ENCODE data around the gene MAP2. TPM values are rescaled to one million over a fixed set of nuclear protein-coding genes. Genes with fewer than 3 reads are reported as not detected.
A peak's percentile ranks its signal among the peaks of the same experiment; 100 is the strongest.

MAP2 gene
- polyA plus RNA-seq, 1 donor (not counting 4 experiments of a cell fraction or from before 2014, with no cell fraction given) = 16.2 TPM

DNA sequence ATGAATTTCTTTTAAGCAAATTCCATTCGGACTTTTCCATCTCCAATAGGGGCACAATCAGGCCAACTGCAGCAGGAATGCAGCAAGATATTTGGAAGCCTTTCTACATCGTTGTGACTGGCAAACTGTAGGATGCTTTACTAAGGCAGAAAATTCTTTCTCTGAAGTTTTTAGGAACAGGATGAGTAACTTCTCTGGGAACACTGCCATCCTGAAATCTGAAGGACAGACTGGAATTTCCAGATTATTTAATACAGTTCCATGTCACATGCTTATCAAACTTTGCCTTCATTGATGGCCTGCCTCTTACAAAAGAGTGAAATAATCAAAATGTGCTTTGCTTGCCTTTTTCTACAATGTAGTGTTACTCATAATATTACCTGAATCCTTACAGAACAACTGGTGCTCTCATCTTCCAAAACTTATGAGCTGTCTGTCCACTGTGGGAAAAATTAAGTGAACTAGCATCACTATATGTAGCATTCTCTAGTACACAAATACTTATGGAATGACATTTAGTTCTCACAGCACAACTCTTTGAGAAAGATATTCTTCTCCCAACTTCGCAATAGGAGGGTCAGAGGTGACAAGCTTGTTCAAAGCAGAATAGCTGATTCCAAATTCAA, 32.0 kb upstream of the MAP2 start:
- dilution Hi-C loops (cut with MboI; ENCODE audit: extremely low pct_ligation_motif_present, low sequenced_read_pairs) = no loop called here
- Histone ChIP-seq H3K9me1 (ENCODE audit: control insufficient read depth, extremely low read depth, insufficient read depth, low read length) (no peaks in the 10 kb centered on the region), H3K4me1 (ENCODE audit: control insufficient read depth, extremely low read depth, insufficient read depth, low read length) (peaks cover 3% of the 10 kb centered on the region), H3K9ac (ENCODE audit: control insufficient read depth, extremely low read depth, insufficient read depth, low read length) (no peak overlapping the region), H3K4me2 (ENCODE audit: control insufficient read depth, extremely low read depth, insufficient read depth, low read depth, low read length) (no peak overlapping the region), H4K20me1 (ENCODE audit: control insufficient read depth, extremely low read depth, insufficient read depth, low read length) (no peaks in the 10 kb centered on the region), H3K4me3 (ENCODE audit: control insufficient read depth in 2 of 3, extremely low read depth in 1 of 3, insufficient read depth in 2 of 3, low read depth in 1 of 3, low read length in 3 of 3) (no peak overlapping the region), H3K79me2 (ENCODE audit: control insufficient read depth, insufficient read depth, low read length) (no peaks in the 10 kb centered on the region), H3K27ac (ENCODE audit: control insufficient read depth, insufficient read depth, low read length) (no peak overlapping the region), H3K9me3 (ENCODE audit: control insufficient read depth, low read depth, low read length) (no peaks in the 10 kb centered on the region), H2AFZ (ENCODE audit: control insufficient read depth, low read length) (no peak overlapping the region), H3K27me3 (ENCODE audit: control insufficient read depth, extremely low read depth, insufficient read depth, low read length) (no peaks in the 10 kb centered on the region), H3K36me3 (ENCODE audit: control insufficient read depth in 2 of 2, extremely low read depth in 1 of 2, insufficient read depth in 2 of 2, low read length in 2 of 2) (no peaks in the 10 kb centered on the region)
- TF ChIP-seq EZH2 (IDR thresholded peaks at IDR 0.05; ENCODE audit: low read length) = no peak
- TF ChIP-seq, protein P1, sequence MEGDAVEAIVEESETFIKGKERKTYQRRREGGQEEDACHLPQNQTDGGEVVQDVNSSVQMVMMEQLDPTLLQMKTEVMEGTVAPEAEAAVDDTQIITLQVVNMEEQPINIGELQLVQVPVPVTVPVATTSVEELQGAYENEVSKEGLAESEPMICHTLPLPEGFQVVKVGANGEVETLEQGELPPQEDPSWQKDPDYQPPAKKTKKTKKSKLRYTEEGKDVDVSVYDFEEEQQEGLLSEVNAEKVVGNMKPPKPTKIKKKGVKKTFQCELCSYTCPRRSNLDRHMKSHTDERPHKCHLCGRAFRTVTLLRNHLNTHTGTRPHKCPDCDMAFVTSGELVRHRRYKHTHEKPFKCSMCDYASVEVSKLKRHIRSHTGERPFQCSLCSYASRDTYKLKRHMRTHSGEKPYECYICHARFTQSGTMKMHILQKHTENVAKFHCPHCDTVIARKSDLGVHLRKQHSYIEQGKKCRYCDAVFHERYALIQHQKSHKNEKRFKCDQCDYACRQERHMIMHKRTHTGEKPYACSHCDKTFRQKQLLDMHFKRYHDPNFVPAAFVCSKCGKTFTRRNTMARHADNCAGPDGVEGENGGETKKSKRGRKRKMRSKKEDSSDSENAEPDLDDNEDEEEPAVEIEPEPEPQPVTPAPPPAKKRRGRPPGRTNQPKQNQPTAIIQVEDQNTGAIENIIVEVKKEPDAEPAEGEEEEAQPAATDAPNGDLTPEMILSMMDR (optimal IDR thresholded peaks at IDR 0.05 in 1 of 3, IDR thresholded peaks at IDR 0.05 in 1 of 3, conservative IDR thresholded peaks at IDR 0.05 in 1 of 3; ENCODE audit: extremely low read depth in 1 of 3, insufficient read depth in 2 of 3, low read length in 3 of 3) = no peak
- DNase-seq (ENCODE audit: low read depth, low spot score) = peak; percentile 30
- peak; percentile 73 for FAIRE-seq

DNA sequence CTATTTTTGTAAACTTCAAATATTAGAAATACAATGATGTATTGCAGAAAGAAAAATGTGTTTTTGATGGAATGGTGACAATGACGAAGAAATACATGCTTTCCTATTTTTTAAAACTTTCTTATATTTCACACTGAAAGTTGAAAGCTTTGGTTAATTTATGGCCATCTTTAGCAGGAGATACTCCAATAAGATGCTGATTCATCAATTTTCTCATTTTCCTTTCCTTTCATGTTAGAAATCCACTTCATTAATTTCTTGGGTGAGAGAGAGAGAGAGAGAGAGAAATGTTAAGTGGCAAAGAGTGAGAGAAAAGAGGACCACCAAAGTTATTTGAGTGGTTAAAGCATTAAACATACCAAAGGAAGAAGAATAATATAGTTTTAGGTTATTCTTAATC, 28.6 kb upstream of the MAP2 start:
- no peak for FAIRE-seq
- no peak overlapping the region for H3K4me3 ChIP-seq (ENCODE audit: control insufficient read depth in 2 of 3, extremely low read depth in 1 of 3, insufficient read depth in 2 of 3, low read depth in 1 of 3, low read length in 3 of 3)
- TF ChIP-seq, protein P1 (optimal IDR thresholded peaks at IDR 0.05 in 1 of 3, IDR thresholded peaks at IDR 0.05 in 1 of 3, conservative IDR thresholded peaks at IDR 0.05 in 1 of 3; ENCODE audit: extremely low read depth in 1 of 3, insufficient read depth in 2 of 3, low read length in 3 of 3) = no peak
- no peak for TF ChIP-seq EZH2 (IDR thresholded peaks at IDR 0.05; ENCODE audit: low read length)

More for the DNA sequence above, 28.6 kb upstream of the MAP2 start:
- H3K4me1 ChIP-seq (ENCODE audit: control insufficient read depth, extremely low read depth, insufficient read depth, low read length) = peaks cover 3% of the 10 kb centered on the region
- H3K79me2 ChIP-seq (ENCODE audit: control insufficient read depth, insufficient read depth, low read length) = no peaks in the 10 kb centered on the region
- H3K4me2 ChIP-seq (ENCODE audit: control insufficient read depth, extremely low read depth, insufficient read depth, low read depth, low read length) = no peak overlapping the region
- no peak for DNase-seq (ENCODE audit: low read depth, low spot score)
- no peaks in the 10 kb centered on the region for H3K9me3 ChIP-seq (ENCODE audit: control insufficient read depth, low read depth, low read length)
- no peak overlapping the region for H2AFZ ChIP-seq (ENCODE audit: control insufficient read depth, low read length)
- no peaks in the 10 kb centered on the region for H3K36me3 ChIP-seq (ENCODE audit: control insufficient read depth in 2 of 2, extremely low read depth in 1 of 2, insufficient read depth in 2 of 2, low read length in 2 of 2)
- dilution Hi-C loops (cut with MboI; ENCODE audit: extremely low pct_ligation_motif_present, low sequenced_read_pairs) = no loop called here
- no peaks in the 10 kb centered on the region for H3K9me1 ChIP-seq (ENCODE audit: control insufficient read depth, extremely low read depth, insufficient read depth, low read length)
- H3K27me3 ChIP-seq (ENCODE audit: control insufficient read depth, extremely low read depth, insufficient read depth, low read length) = no peaks in the 10 kb centered on the region
- no peak overlapping the region for H3K27ac ChIP-seq (ENCODE audit: control insufficient read depth, insufficient read depth, low read length)
- no peak overlapping the region for H3K9ac ChIP-seq (ENCODE audit: control insufficient read depth, extremely low read depth, insufficient read depth, low read length)
- no peaks in the 10 kb centered on the region for H4K20me1 ChIP-seq (ENCODE audit: control insufficient read depth, extremely low read depth, insufficient read depth, low read length)
